ENCODE measurements around the gene EIF4ENIF1.
"Not testable (repeated sequence)": the region's sequence is repeated elsewhere in the genome, so short reads cannot be mapped to it uniquely, and the experiment has no call there.

EIF4ENIF1 gene

DNA sequence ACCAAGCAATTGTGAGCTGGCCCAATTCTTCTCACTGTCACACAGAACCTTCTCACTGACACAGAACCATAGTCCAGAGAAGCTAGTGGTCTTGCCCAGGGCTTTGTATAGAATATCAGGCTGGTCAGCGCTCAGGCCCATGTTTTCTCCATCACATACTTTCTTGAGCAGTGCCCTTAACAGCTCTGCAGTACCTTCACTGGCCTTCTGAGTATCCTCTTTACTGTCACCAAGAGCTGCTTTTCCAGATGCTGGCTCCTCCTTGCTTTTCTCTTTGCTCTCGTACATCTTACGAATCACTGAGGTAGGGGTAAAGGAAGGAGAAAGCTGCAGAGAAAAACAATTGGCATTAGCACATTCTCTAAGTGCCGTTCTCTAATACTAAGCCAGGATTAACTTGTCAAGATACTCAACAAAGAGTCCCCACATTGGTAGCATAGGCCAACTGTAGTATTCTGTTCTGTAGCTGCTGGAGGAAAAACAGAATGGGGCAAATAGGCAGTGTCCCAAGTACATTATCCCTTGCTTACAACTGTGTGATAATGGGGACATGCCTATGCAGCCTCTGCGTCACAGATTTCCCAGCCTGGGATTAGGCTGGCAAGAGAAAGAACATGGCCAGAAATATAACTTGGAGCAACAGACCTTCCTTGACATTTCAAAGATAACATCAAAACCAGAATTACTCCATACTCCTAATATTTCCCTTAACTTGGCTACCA is 46.7 kb downstream of the EIF4ENIF1 start:
- DNase-seq (ENCODE audit: low read depth in 2 of 2): no peak

DNA sequence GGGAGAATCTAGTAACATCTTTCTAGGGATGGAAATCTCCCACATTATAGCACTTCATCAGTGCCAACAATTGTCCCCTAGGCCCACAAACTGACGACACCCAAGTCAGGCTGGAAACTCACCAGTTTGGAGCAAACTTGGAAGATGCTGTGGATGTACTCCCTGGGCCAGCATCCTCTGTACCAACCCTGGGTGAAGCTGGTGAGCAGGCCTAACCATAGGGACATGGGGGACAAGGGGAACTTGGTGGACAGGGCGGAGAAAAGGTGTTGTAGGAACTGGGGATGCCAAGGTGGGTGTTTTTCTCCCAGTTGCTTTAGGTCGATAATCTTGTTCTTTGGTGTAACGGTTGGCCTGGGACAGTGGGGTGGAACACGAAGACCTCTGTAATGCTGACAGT is 48.0 kb downstream of the EIF4ENIF1 start:
- DNase-seq (ENCODE audit: low read depth in 2 of 2): no peak

DNA sequence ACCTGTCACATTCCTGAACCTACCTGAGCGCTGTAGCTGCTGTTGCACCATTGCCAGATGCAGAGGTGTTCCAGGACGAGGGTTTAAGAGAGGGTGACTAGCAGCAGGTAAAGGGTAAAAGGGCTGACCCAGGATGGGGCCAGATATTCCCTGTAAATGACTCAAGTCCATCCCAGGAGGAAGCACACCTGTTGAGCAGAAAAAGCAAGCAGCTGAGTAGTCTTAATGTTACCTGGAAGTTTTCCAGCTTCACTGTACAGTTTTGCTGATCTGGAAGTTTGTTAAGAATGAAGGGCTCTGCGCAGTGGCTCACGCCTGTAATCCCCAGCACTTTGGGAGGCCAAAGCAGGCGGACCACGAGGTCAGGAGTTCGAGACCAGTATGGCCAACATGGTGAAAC is 49.0 kb downstream of the EIF4ENIF1 start:
- no peak for DNase-seq (ENCODE audit: low read depth in 2 of 2)

DNA sequence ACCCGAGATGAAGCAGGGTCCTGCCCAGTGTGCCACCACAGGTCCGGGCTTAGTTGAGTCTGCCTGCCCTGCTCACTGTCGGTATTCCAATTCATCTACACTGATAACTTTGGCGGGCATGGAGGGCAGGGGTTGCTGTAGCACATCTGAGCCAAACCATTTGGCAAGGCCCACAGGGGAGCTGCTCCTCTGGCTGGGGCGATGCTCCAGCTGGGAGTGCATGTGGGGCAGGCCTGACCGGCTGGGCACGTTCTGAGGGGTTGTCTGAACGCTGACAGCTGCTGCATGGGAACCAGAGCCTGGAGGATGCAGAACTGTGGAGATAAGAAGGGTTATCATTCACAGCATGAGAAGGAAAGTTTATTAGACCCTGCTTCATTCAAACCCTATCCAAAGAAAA is 49.8 kb downstream of the EIF4ENIF1 start:
- no peak for DNase-seq (ENCODE audit: low read depth in 2 of 2)

DNA sequence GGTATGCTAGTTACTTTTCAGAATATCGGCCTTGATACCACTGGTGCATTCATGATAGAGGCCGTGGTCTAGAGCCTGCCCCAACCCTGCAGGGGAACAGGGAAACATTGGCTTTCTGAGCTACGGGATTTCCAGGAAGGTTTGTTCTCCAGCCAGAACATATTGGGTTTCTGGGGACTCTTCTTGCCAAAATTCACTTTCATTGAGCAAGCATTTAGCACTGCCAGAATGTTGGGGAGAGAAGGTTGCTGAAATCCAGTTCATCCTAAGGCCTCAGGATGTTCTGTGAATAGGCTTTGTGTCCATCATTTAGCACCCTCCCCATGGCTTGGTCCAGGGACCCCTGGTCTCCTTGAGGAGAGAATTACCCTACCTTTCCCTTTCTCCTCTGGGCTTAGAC is 53.5 kb downstream of the EIF4ENIF1 start:
- no peak for DNase-seq (ENCODE audit: low read depth in 2 of 2)

DNA sequence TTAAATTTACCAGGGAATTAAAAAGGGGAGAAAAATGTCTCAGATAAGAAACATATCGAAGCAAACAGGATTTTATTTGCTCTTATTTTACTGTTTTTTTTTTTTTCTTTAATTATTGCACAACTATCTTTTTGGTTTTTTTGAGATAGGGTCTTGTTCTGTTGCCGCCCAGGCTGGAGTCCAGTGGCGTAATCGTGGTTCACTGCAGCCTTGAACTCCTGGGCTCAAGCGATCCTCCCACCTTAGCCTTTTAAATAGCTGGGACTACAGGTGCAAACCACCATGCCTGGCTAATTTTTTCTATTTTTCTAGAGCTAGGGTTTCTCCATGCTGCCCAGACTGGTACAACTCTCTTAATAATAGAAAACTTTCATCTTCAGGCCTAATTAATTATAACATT is 57.7 kb downstream of the EIF4ENIF1 start:
- DNase-seq (ENCODE audit: low read depth in 2 of 2): no peak

DNA sequence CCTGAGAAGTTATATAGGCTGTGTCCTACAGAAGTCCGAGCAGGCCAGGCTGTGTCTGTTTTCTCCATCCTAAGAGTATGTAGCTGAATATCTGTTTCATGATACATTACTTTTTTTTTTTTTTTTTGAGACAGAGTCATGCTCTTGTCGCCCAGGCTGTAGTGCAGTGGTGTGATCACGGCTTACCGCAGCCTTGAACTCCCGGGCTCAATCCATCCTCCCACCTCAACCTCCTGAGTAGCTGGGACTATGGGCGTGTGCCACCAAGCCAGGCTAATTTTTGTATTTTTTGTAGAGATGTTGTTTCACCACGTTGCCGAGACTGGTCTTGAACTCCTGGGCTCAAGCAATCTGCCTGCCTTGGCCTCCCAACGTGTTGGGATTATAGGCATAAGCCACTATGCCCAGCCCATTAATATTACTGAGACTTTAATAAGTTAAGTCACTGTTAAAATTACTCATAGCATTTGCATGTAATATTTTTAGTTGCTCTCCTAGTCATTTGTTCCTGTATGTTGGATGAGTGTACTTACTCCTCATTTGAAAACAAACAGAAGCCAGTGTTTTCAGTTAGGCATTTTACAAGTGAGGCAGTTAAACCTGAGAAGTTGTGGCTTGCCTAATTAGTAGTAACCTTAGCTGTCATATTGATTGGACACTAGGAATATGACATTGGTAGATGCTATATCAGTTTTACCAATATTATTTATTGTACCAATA is 64.2 kb downstream of the EIF4ENIF1 start:
- no peak for DNase-seq (ENCODE audit: low read depth in 2 of 2)

DNA sequence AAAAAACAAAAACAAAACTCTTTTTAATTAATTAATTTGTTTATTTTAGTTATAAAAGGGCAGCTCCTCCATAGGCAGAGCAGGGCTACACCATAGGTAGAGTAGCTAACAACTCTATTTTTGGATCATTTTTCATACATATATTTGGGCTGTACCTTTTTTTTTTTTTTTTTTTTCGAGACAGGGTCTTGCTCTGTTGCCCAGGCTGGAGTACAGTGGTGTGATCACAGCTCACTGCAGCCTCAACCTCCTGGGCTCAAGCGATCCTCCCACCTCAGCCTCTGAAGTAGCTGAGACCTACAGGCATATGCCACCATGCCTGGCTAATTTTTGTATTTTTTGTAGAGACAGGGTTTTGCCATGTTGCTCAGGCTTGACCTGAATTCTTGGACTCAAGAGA is 87.3 kb downstream of the EIF4ENIF1 start:
- not testable (repeated sequence) for DNase-seq (ENCODE audit: low read depth in 2 of 2)

DNA sequence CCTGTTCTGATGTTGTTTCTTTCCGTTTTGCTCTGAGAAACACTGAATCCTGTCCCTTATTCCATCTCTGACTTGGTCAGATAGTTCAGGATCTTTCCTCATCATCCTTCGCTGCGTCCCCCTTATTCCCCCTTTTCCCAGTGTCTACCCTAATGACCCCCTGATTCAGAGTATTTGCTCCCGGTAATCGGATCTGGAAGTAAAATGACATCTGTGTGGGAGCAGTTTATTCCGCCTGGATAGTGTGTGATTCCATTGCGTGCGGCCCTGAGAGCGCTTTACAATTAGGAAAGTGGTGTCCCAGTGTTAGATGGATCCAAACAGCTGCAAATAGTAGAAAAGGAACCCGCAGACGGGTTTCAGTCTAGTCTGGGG is 89.6 kb downstream of the EIF4ENIF1 start:
- DNase-seq (ENCODE audit: low read depth in 2 of 2): no peak

DNA sequence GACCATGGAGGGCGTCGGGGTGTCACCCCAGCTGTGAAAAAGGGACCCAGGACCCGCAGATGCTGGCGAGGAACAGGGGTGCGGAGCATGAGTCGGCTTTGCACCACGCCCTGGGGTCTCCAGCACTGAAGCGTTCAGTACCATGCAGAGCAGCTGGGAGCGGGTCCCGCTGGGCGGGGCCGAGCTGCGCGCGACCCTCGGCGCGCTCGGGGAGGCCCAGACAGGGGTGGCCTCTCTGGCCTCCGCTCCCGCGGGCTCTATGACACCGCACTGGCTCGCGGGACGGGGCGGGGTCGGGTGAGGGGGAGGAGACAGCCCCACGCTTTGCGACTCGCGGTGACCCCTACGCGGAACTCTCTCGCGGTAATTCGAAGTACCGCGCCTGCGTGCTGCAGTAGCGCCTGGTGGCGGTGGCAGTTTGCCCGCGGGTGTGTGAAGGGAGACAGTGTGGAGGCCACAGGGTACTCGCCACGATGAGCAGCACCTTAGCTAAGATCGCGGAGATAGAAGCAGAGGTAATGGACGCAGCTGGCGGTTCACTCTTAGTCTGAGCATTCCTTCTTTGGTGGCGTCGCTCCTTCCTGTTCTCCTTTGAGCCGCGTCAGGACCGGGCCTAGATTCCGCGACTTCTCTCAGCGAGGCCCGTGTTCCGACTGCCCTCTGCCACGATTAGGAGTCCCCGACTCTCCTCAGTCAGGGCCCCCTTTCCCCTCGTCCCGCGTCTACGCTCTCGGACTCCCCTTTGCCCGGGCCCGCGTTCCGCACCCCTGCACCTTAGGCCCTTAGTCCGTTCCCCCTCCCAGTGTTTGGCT is 90.2 kb downstream of the EIF4ENIF1 start, which contains the start of gene DRG1:
Gene DRG1 (plus strand): TSS at position 394 of the 812 bp plus-strand sequence. CDS start 80 bp downstream, at position 474.
- DNase-seq (ENCODE audit: low read depth in 2 of 2): peak; percentile 89 to 96

DNA sequence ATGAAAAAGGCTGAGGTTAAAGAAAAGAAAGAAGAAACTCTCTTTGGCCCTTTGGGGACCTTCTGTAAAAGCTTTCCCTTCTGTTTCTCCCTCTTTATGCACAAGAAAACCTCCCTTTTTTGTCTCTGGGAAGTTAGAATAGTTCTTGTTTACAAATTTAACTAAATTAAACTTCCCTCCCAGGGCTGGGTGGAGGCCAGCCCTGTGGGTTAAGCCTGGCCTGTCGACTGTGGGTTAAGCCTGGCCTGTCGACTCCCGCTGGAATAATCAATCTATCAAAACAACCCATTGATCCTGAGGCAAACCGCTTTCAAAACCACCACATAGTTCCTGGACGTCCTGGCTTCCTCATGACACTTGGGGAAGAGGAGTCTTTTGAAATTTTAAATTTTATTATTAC is 91.4 kb downstream of the EIF4ENIF1 start:
- no peak for DNase-seq (ENCODE audit: low read depth in 2 of 2)

DNA sequence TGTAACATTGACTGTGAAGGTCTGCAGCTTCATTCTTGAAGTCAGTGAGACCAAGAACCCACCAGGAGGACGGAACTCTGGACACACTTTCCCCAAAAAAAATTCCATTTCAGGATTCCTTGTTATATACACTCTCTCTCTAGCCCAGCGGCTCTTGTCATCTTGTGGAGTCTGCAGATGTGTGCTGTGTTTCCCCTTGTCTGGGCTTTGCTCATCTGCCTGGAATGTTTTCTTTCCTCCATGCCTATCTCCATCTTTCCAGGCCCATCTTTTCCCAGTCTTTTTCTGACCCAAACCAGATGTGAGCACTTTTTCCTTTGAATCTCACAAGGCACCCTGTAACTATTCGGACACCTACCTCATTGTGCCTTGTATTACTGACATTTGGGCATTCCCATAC is 95.3 kb downstream of the EIF4ENIF1 start:
- no peak for DNase-seq (ENCODE audit: low read depth in 2 of 2)

DNA sequence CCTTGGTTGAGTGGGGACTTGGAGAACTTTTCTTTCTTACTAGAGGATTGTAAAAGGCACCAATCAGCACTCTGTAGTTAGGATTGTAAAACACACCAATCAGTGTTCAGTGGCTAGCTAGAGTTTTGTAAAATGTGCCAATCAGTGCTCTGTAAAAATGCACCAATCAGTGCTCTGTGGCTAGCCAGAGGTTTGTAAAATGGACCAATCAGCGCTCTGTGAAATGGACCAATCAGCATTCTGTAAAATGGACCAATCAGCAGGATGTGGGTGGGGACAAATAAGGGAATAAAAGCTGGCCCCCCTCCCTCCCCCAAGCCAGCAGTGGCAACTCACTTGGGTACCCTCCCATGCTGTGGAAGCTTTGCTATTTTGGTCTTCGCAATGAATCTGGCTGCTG is 95.7 kb downstream of the EIF4ENIF1 start:
- DNase-seq (ENCODE audit: low read depth in 2 of 2): no peak
